ENCODE data around the gene RBM23. TPM values are rescaled to one million over a fixed set of nuclear protein-coding genes. Genes with fewer than 3 reads are reported as not detected.

The RBM23 gene
- total and polyA plus RNA-seq, 9 of the 15 experiments (the other 6 are each of a cell fraction or from before 2014, with no cell fraction given): 46.0 to 102 (median 58.5) TPM

GRCh38 chr14:22872833-22873520, 46.0 kb downstream of the RBM23 start (continued):
- TF ChIP-seq SFPQ (IDR thresholded peaks at IDR 0.05; ENCODE audit: low read depth, low read length) (no peak), ZNF511 (CRISPR knock-in tag; IDR thresholded peaks at IDR 0.05) (no peak), RERE (CRISPR knock-in tag; IDR thresholded peaks at IDR 0.05; ENCODE audit: borderline replicate concordance) (no peak), ILF3 (IDR thresholded peaks at IDR 0.05; ENCODE audit: borderline replicate concordance) (no peak), NRF1 (conservative IDR thresholded peaks at IDR 0.05 in 1 of 2, IDR thresholded peaks at IDR 0.05 in 1 of 2) (peak; percentile 37 to 60; a peak in 2 of 4 replicates), FOXA1 (IDR thresholded peaks at IDR 0.05; ENCODE audit: borderline replicate concordance) (no peak), USF2 (CRISPR knock-in tag; IDR thresholded peaks at IDR 0.05) (no peak), TAF9B (IDR thresholded peaks at IDR 0.05; ENCODE audit: partially characterized antibody) (peak; percentile 1), PREB (CRISPR knock-in tag; IDR thresholded peaks at IDR 0.05) (no peak), PPARD (CRISPR knock-in tag; IDR thresholded peaks at IDR 0.05) (no peak), SRSF9 (IDR thresholded peaks at IDR 0.05; ENCODE audit: borderline replicate concordance, low read depth, low read length) (no peak), ZSCAN32 (CRISPR knock-in tag; IDR thresholded peaks at IDR 0.05) (no peak), ASH1L (IDR thresholded peaks at IDR 0.05; ENCODE audit: borderline replicate concordance, low read depth, partially characterized antibody) (no peak), ZNF124 (CRISPR knock-in tag; IDR thresholded peaks at IDR 0.05) (no peak), BRD9 (IDR thresholded peaks at IDR 0.05; ENCODE audit: low read depth, partially characterized antibody) (peak; percentile 3), RBBP5 (IDR thresholded peaks at IDR 0.05; ENCODE audit: borderline replicate concordance, insufficient read depth, low read length, poor library complexity, severe bottlenecking) (no peak), ZNF695 (CRISPR knock-in tag; IDR thresholded peaks at IDR 0.05) (no peak)

All from K562 (cell line).